ENCODE data around the gene CDC14B. TPM values are rescaled to one million over a fixed set of nuclear protein-coding genes. Genes with fewer than 3 reads are reported as not detected.

Gene CDC14B
- total RNA-seq, 1 donor from 2014 or later, result 21.4 TPM

DNA sequence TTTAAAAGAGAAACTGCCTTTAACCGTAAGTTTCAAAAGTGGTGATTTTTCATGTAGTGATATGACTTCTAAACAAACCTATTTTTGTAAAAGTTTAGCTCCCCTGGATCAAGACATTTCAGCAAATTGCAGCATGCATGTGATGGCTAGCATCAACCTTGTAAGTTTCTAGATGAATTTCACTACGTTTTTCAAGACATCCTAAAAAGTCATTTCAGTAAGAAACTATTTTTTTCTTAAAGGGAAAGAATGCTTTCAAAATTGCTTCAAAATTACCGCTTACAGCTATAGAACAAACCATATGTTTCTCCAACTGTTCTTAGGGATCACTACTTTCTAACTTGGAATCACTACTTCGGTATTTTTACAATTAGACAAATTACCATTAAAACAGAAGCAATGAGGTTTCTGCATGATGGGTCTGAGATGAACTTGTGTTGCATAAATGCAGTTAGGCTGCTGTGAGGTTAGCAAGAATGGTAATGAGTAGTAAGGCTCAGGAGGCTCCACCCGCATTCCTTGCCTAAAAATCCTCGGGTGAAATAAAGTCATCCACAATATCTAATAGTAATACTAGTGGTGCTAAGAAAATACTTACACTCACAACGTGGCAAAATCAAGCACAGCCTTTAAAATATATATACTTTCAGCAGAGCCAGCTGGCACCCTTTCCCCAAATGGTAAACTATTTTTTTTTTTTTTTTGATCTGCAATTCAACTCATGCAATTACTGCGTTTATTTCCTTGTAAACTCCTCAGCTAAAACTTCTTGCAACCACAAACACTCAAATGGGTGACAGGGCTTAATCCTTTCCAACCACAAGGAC lies 53.8 kb downstream of the CDC14B start:
- TF ChIP-seq CTCF (IDR thresholded peaks at IDR 0.05; ENCODE audit: unreplicated experiment), result no peak
- H3K9me3 Mint-ChIP-seq (ENCODE audit: unreplicated experiment), result no peaks in the 10 kb centered on the region
- peaks cover 2% of the 10 kb centered on the region for H3K27me3 Mint-ChIP-seq (ENCODE audit: unreplicated experiment)
- H3K36me3 Mint-ChIP-seq (ENCODE audit: low read depth, unreplicated experiment), result no peaks in the 10 kb centered on the region
- H3K4me3 Mint-ChIP-seq (ENCODE audit: unreplicated experiment), result peak overlapping the region; percentile 85
- no peak for DNase-seq (ENCODE audit: low spot score)
- H3K4me1 Mint-ChIP-seq (ENCODE audit: unreplicated experiment), result peaks cover 2% of the 10 kb centered on the region
- no peak overlapping the region for H3K27ac Mint-ChIP-seq (ENCODE audit: unreplicated experiment)

GRCh38 chr9:96564217-96564616 lies 55.4 kb downstream of the CDC14B start:
- no peaks in the 10 kb centered on the region for H3K9me3 Mint-ChIP-seq (ENCODE audit: unreplicated experiment)
- no peaks in the 10 kb centered on the region for H3K36me3 Mint-ChIP-seq (ENCODE audit: low read depth, unreplicated experiment)
- H3K27ac Mint-ChIP-seq (ENCODE audit: unreplicated experiment), result no peak overlapping the region
- DNase-seq (ENCODE audit: low spot score), result no peak
- no peak for TF ChIP-seq CTCF (IDR thresholded peaks at IDR 0.05; ENCODE audit: unreplicated experiment)
- H3K4me3 Mint-ChIP-seq (ENCODE audit: unreplicated experiment), result no peak overlapping the region
- H3K27me3 Mint-ChIP-seq (ENCODE audit: unreplicated experiment), result peaks cover 2% of the 10 kb centered on the region
- peaks cover 2% of the 10 kb centered on the region for H3K4me1 Mint-ChIP-seq (ENCODE audit: unreplicated experiment)

DNA sequence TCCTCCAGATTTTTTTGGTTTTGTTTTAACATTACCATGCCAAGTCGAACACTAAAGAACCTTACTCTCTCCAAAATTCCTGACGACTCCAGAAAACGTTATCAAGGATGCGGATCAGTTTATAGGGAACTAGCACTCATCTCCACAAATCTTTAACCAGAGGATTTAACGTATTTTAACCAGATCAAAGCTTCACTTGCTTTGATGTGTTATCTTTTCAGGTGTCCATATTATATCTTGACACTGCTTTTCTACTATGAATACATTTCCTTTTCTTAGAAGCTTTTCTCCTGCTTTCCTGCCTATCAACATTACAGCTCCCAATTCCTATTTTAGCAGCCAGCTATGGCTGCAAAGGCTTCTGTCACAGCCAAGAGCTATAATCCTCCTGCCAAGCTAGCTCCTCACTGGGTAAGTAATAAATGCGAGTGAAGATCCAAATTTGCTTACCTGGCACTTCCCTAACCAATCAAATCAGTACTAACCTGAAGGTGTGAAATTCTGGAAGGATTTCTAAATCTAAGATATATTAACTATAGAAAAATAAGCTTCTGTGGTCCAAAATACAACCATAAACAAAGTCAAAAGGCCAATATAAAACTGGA lies 60.2 kb downstream of the CDC14B start:
- Mint-ChIP-seq H3K4me3 (ENCODE audit: unreplicated experiment) (no peak overlapping the region), H3K27ac (ENCODE audit: unreplicated experiment) (no peak overlapping the region), H3K36me3 (ENCODE audit: low read depth, unreplicated experiment) (no peaks in the 10 kb centered on the region), H3K27me3 (ENCODE audit: unreplicated experiment) (no peaks in the 10 kb centered on the region), H3K4me1 (ENCODE audit: unreplicated experiment) (peaks cover 26% of the 10 kb centered on the region), H3K9me3 (ENCODE audit: unreplicated experiment) (no peaks in the 10 kb centered on the region)
- DNase-seq (ENCODE audit: low spot score), result no peak
- no peak for TF ChIP-seq CTCF (IDR thresholded peaks at IDR 0.05; ENCODE audit: unreplicated experiment)

- Mint-ChIP-seq H3K4me3 (ENCODE audit: unreplicated experiment) (no peak overlapping the region), H3K36me3 (ENCODE audit: low read depth, unreplicated experiment) (no peaks in the 10 kb centered on the region), H3K9me3 (ENCODE audit: unreplicated experiment) (no peaks in the 10 kb centered on the region), H3K27ac (ENCODE audit: unreplicated experiment) (no peak overlapping the region), H3K4me1 (ENCODE audit: unreplicated experiment) (peaks cover 26% of the 10 kb centered on the region), H3K27me3 (ENCODE audit: unreplicated experiment) (no peaks in the 10 kb centered on the region)
- TF ChIP-seq CTCF (IDR thresholded peaks at IDR 0.05; ENCODE audit: unreplicated experiment), result no peak
- no peak for DNase-seq (ENCODE audit: low spot score)
These were observed 61.7 kb downstream of the CDC14B start for GRCh38 chr9:96557921-96558320.
